Measurements from ENCODE around the gene PTGES.

The PTGES gene

GRCh38 chr9:129740666-129741464 is 12.0 kb downstream of the PTGES start:
- DNase-seq (ENCODE audit: low read depth): no peak

GRCh38 chr9:129740174-129740573 is 12.7 kb downstream of the PTGES start:
- DNase-seq (ENCODE audit: low read depth): no peak

GRCh38 chr9:129739432-129739831 is 13.4 kb downstream of the PTGES start:
- no peak for DNase-seq (ENCODE audit: low read depth)

GRCh38 chr9:129737479-129738274 is 15.2 kb downstream of the PTGES start:
- peak; percentile 78 for DNase-seq (ENCODE audit: low read depth)

GRCh38 chr9:129736334-129736733 is 16.5 kb downstream of the PTGES start:
- no peak for DNase-seq (ENCODE audit: low read depth)

GRCh38 chr9:129735546-129735945 is 17.3 kb downstream of the PTGES start:
- no peak for DNase-seq (ENCODE audit: low read depth)

GRCh38 chr9:129733632-129733953 is 19.2 kb downstream of the PTGES start:
- DNase-seq (ENCODE audit: low read depth): no peak

- no peak for DNase-seq (ENCODE audit: low read depth)
Observed at GRCh38 chr9:129732946-129733631, 19.8 kb downstream of the PTGES start.

- no peak for DNase-seq (ENCODE audit: low read depth)
Observed at GRCh38 chr9:129732100-129732499, 20.7 kb downstream of the PTGES start.

- no peak for DNase-seq (ENCODE audit: low read depth)
Observed at GRCh38 chr9:129731477-129732085, 21.3 kb downstream of the PTGES start.

- no peak for DNase-seq (ENCODE audit: low read depth)
Observed at GRCh38 chr9:129728744-129729143, 24.1 kb downstream of the PTGES start.

- DNase-seq (ENCODE audit: low read depth): peak; percentile 25
Observed at GRCh38 chr9:129726322-129727160, 26.3 kb downstream of the PTGES start.

GRCh38 chr9:129725795-129726251 is 27.0 kb downstream of the PTGES start:
- no peak for DNase-seq (ENCODE audit: low read depth)

GRCh38 chr9:129724456-129725190 is 28.2 kb downstream of the PTGES start:
- no peak for DNase-seq (ENCODE audit: low read depth)

- no peak for DNase-seq (ENCODE audit: low read depth)
Observed at GRCh38 chr9:129722913-129723312, 29.9 kb downstream of the PTGES start.

- no peak for DNase-seq (ENCODE audit: low read depth)
Observed at GRCh38 chr9:129720865-129721545, 31.8 kb downstream of the PTGES start.

- DNase-seq (ENCODE audit: low read depth): no peak
Observed at GRCh38 chr9:129720181-129720864, 32.5 kb downstream of the PTGES start.

- DNase-seq (ENCODE audit: low read depth): no peak
Observed at GRCh38 chr9:129719135-129719534, 33.7 kb downstream of the PTGES start.

- DNase-seq (ENCODE audit: low read depth): no peak
Observed at GRCh38 chr9:129718647-129719046, 34.2 kb downstream of the PTGES start.
